H1 (cell line): ENCODE data around the gene IL24. TPM values are rescaled to one million over a fixed set of nuclear protein-coding genes. Genes with fewer than 3 reads are reported as not detected.

ENCODE experiments used
- CTCF ChIA-PET: fragments of 300-600 bp; sonication (Branson Sonifier 250); formaldehyde crosslinking; loops from one replicate; lab custom pipeline; 2021; ENCODE audit not compliant: partially characterized antibody; lab: Charles Lee
- POLR2A ChIA-PET: fragments of 300-600 bp; sonication (Branson Sonifier 250); formaldehyde crosslinking; loops from one replicate; lab custom pipeline; 2021; ENCODE audit warnings: inconsistent platforms; ENCODE audit not compliant: partially characterized antibody; lab: Charles Lee
- DNase-seq, 2 experiments: peaks; one replicate each; pipeline versions ENCODE4 v3.0.0 to v3.0.0-alpha.2; 2010 to 2022; ENCODE audit warnings: low spot score in 2 of 2, low read depth in 1 of 2, mixed read lengths in 1 of 2
- FAIRE-seq: peaks from 2 replicates; lab custom pipeline; 2011; peaks lifted over from hg19 to GRCh38; lab: Jason Lieb, UNC
- H2AFZ ChIP-seq: 2 replicates; pipeline ENCODE4 v1.8.1; 2012; ENCODE audit warnings: low read length, inconsistent platforms
- H2AK5ac ChIP-seq: 2 replicates; pipeline ENCODE4 v1.6.1; 2013; ENCODE audit warnings: low read depth, low read length
- H2BK120ac ChIP-seq: replicated peaks from 2 replicates; pipeline ENCODE3; 2013; ENCODE audit warnings: low read depth, low read length, inconsistent platforms
- H2BK12ac ChIP-seq: 2 replicates; pipeline ENCODE4 v1.6.1; 2013; ENCODE audit warnings: low read depth, low read length
- H2BK15ac ChIP-seq: 2 replicates; pipeline ENCODE4 v1.6.1; 2013; ENCODE audit warnings: low read length
- H2BK20ac ChIP-seq: 2 replicates; pipeline ENCODE4 v1.6.1; 2013; ENCODE audit warnings: low read length
- H2BK5ac ChIP-seq: 2 replicates; pipeline ENCODE4 v1.6.1; 2013; ENCODE audit warnings: low read depth, low read length
- H3K14ac ChIP-seq: 2 replicates; pipeline ENCODE4 v1.6.1; 2013; ENCODE audit warnings: inconsistent platforms; ENCODE audit not compliant: insufficient read length
- H3K18ac ChIP-seq: 2 replicates; pipeline ENCODE4 v1.6.1; 2013; ENCODE audit warnings: low read length; ENCODE audit errors: extremely low read depth
- H3K23ac ChIP-seq: 2 replicates; pipeline ENCODE4 v1.6.1; 2013; ENCODE audit warnings: inconsistent platforms; ENCODE audit not compliant: insufficient read length
- H3K23me2 ChIP-seq: 2 replicates; pipeline ENCODE4 v1.6.1; 2013; ENCODE audit warnings: low read depth, low read length
- H3K27ac ChIP-seq: 2 replicates; pipeline ENCODE4 v1.6.1; 2011; ENCODE audit warnings: low read depth, low read length, inconsistent platforms
- H3K27me3 ChIP-seq, 4 experiments: replicated peaks in 1 of 4; 1 replicate in 1 of 4; 2 replicates in 3 of 4; pipeline versions ENCODE4 v1.6.1 to v1.8.1; 2011 to 2013; ENCODE audit warnings: low read length in 3 of 4, mild to moderate bottlenecking in 3 of 4, inconsistent platforms in 2 of 4, mixed read lengths in 2 of 4, moderate library complexity in 1 of 4; ENCODE audit not compliant: control insufficient read depth in 3 of 4, insufficient read depth in 3 of 4; ENCODE audit errors: extremely low read depth in 1 of 4
- H3K36me3 ChIP-seq, 4 experiments: 2 replicates each; pipeline versions ENCODE4 v1.6.1 to v1.8.1; 2011 to 2013; ENCODE audit warnings: mild to moderate bottlenecking in 4 of 4, low read length in 3 of 4, moderate library complexity in 2 of 4, control low read depth in 1 of 4, inconsistent platforms in 1 of 4; ENCODE audit not compliant: insufficient read depth in 4 of 4, control insufficient read depth in 2 of 4
- H3K4ac ChIP-seq: replicated peaks from 2 replicates; pipeline ENCODE3; 2013; ENCODE audit warnings: low read length, low read depth, mixed read lengths, inconsistent platforms; ENCODE audit not compliant: insufficient read length
- H3K4me1 ChIP-seq, 4 experiments: replicated peaks in 1 of 4; 1 replicate in 1 of 4; 2 replicates in 3 of 4; pipeline versions ENCODE4 v1.6.1 to v1.8.1; 2011 to 2013; ENCODE audit warnings: low read length in 3 of 4, inconsistent platforms in 2 of 4, mixed read lengths in 1 of 4; ENCODE audit not compliant: insufficient read depth in 4 of 4, control insufficient read depth in 3 of 4
- H3K4me2 ChIP-seq, 2 experiments: 2 replicates each; pipeline versions ENCODE4 v1.6.1 to v1.8.1; 2011 to 2013; ENCODE audit warnings: low read depth in 2 of 2, low read length in 2 of 2, control low read depth in 1 of 2, inconsistent platforms in 1 of 2, mild to moderate bottlenecking in 1 of 2; ENCODE audit not compliant: insufficient read depth in 1 of 2
- H3K4me3 ChIP-seq, 4 experiments: fragments of 200-600, 300-600 bp in 1 of 4; sonication (generic), shearing (Covaris generic), sonication (Bioruptor Twin) in 1 of 4; 2 replicates each; pipeline versions ENCODE4 v1.5.1 to v1.8.1; 2011 to 2016; ENCODE audit warnings: low read length in 4 of 4, low read depth in 3 of 4, control low read depth in 2 of 4, inconsistent platforms in 2 of 4, mild to moderate bottlenecking in 2 of 4, mixed read lengths in 1 of 4, moderate library complexity in 1 of 4; ENCODE audit not compliant: insufficient read depth in 2 of 4; ENCODE audit errors: extremely low read depth in 1 of 4
- H3K56ac ChIP-seq: replicated peaks from 2 replicates; pipeline ENCODE3; 2013; ENCODE audit warnings: low read depth, mild to moderate bottlenecking, mixed read lengths, low read length, inconsistent platforms; ENCODE audit not compliant: insufficient read length
- H3K79me1 ChIP-seq: 2 replicates; pipeline ENCODE4 v1.6.1; 2013; ENCODE audit warnings: low read depth, low read length, control low read depth
- H3K79me2 ChIP-seq, 2 experiments: 2 replicates each; pipeline versions ENCODE4 v1.6.1 to v1.8.1; 2012 to 2013; ENCODE audit warnings: low read length in 2 of 2, mild to moderate bottlenecking in 2 of 2, inconsistent platforms in 1 of 2; ENCODE audit not compliant: insufficient read depth in 2 of 2, control insufficient read depth in 1 of 2
- H3K9ac ChIP-seq, 4 experiments: replicated peaks in 1 of 4; 1 replicate in 1 of 4; 2 replicates in 3 of 4; pipeline versions ENCODE4 v1.6.1 to v1.8.1; 2011 to 2013; ENCODE audit warnings: low read depth in 3 of 4, low read length in 3 of 4, control low read depth in 2 of 4, mild to moderate bottlenecking in 2 of 4, moderate library complexity in 2 of 4, inconsistent platforms in 1 of 4; ENCODE audit errors: extremely low read depth in 1 of 4
- H3K9me3 ChIP-seq, 2 experiments: 2 replicates each; pipeline versions ENCODE4 v1.6.1 to v1.8.1; 2012 to 2013; ENCODE audit warnings: mild to moderate bottlenecking in 2 of 2, moderate library complexity in 2 of 2, control low read depth in 1 of 2, inconsistent platforms in 1 of 2, low read depth in 1 of 2, low read length in 1 of 2, mixed read lengths in 1 of 2; ENCODE audit not compliant: insufficient read depth in 2 of 2
- H4K20me1 ChIP-seq, 2 experiments: replicated peaks in 1 of 2; 2 replicates each; pipeline versions ENCODE3 to v1.8.1; 2011 to 2013; ENCODE audit warnings: inconsistent platforms in 2 of 2, low read length in 2 of 2, mild to moderate bottlenecking in 1 of 2; ENCODE audit not compliant: insufficient read depth in 2 of 2, control insufficient read depth in 1 of 2
- H4K5ac ChIP-seq: 2 replicates; pipeline ENCODE4 v1.6.1; 2013; ENCODE audit warnings: low read length, low read depth, mixed read lengths, inconsistent platforms; ENCODE audit not compliant: insufficient read length
- H4K8ac ChIP-seq: 2 replicates; pipeline ENCODE4 v1.8.0; 2013; ENCODE audit warnings: mild to moderate bottlenecking, moderate library complexity, low read length, inconsistent platforms; ENCODE audit not compliant: insufficient read depth; ENCODE audit errors: extremely low read depth
- H4K91ac ChIP-seq: replicated peaks from 2 replicates; pipeline ENCODE3; 2013; ENCODE audit warnings: low read length, mixed read lengths, inconsistent platforms; ENCODE audit not compliant: insufficient read length
- ATF3 ChIP-seq: IDR thresholded peaks from 2 replicates; pipeline ENCODE4 v1.6.1; 2011; ENCODE audit warnings: low read depth, mild to moderate bottlenecking, low read length; ENCODE audit not compliant: insufficient read depth
- BCL11A ChIP-seq, 2 experiments: IDR thresholded peaks; one replicate each; pipeline ENCODE4 v1.6.1; 2011; ENCODE audit warnings: low read depth in 2 of 2, low read length in 2 of 2, mild to moderate bottlenecking in 2 of 2
- CHD1 ChIP-seq: IDR thresholded peaks from 2 replicates; pipeline ENCODE4 v1.6.1; 2012; ENCODE audit warnings: low read depth, low read length, improper control_type of control experiment
- E2F6 ChIP-seq: IDR thresholded peaks from 2 replicates; pipeline ENCODE4 v1.6.1; 2012; ENCODE audit warnings: inconsistent platforms
- EGR1 ChIP-seq: IDR thresholded peaks from 2 replicates; pipeline ENCODE4 v1.6.1; 2011; ENCODE audit warnings: low read depth, low read length, borderline replicate concordance
- EP300 ChIP-seq, 2 experiments: IDR thresholded peaks; 1 replicate in 1 of 2; 2 replicates in 1 of 2; pipeline ENCODE4 v1.6.1; 2011 to 2012; ENCODE audit warnings: low read depth in 2 of 2, low read length in 2 of 2, mild to moderate bottlenecking in 2 of 2, borderline replicate concordance in 1 of 2, inconsistent platforms in 1 of 2, moderate library complexity in 1 of 2
- GABPA ChIP-seq: IDR thresholded peaks from 2 replicates; pipeline ENCODE4 v1.6.1; 2011; ENCODE audit warnings: mild to moderate bottlenecking, low read length, moderate library complexity, borderline replicate concordance; ENCODE audit not compliant: insufficient read depth
- JUND ChIP-seq: IDR thresholded peaks from 2 replicates; pipeline ENCODE4 v1.6.1; 2011; ENCODE audit warnings: mild to moderate bottlenecking, improper control_type of control experiment, low read length
- KDM1A ChIP-seq: fragments of 200-600, 300-600 bp; sonication (generic); IDR thresholded peaks from 2 replicates; pipeline ENCODE4 v1.7.1; 2016; ENCODE audit warnings: mild to moderate bottlenecking, low read length, borderline replicate concordance
- PHF8 ChIP-seq: fragments of 200-600 bp; sonication (generic); conservative IDR thresholded peaks from 2 replicates; pipeline ENCODE4 v1.7.1; 2012; ENCODE audit warnings: low read depth, mild to moderate bottlenecking, inconsistent platforms, low read length, moderate library complexity
- RXRA ChIP-seq: IDR thresholded peaks from 2 replicates; pipeline ENCODE4 v1.6.1; 2011; ENCODE audit warnings: low read depth, mild to moderate bottlenecking, low read length, moderate library complexity; ENCODE audit not compliant: insufficient read depth
- WGBS, 2 experiments: shearing (Covaris generic) in 1 of 2; methylation state at CpG; one replicate each; pipeline versions ENCODE4 v1.1.6 to v1.1.7; 2013 to 2015; ENCODE audit warnings: low lambda C conversion rate in 2 of 2, mixed read lengths in 2 of 2, inconsistent platforms in 1 of 2, low coverage in 1 of 2, missing lambda C conversion rate in 1 of 2; ENCODE audit not compliant: insufficient replicate concordance in 2 of 2, insufficient coverage in 1 of 2, insufficient read length in 1 of 2; ENCODE audit errors: extremely low coverage in 1 of 2, missing lambda C conversion rate in 1 of 2; 5-methylcytosine and 5-hydroxymethylcytosine counted together
- polyA plus RNA-seq, 7 experiments: library from polyadenylated mRNA; depleted of rRNA in 3 of 7; stranded (reverse) in 5 of 7; unstranded in 2 of 7; fragments of >200 nt in 5 of 7; fragments of 200-250 nt in 2 of 7; gene quantifications; 1 replicate in 5 of 7; 2 replicates in 1 of 7; 4 replicates in 1 of 7; pipeline versions ENCODE4 v1.2.1 to v1.2.3, GENCODE V29; 2011 to 2013; ENCODE audit warnings: missing spikeins in 2 of 7, mixed read lengths in 2 of 7
- total RNA-seq: library from RNA; stranded (reverse); fragmentation: NEBNext Ultra II Directional; extraction: Animal tissue kit (Norgen Biotek cat#: 25700); gene quantifications from 2 replicates; pipeline ENCODE4 v1.2.1, GENCODE V29; 2021

Gene IL24
- total and polyA plus RNA-seq, 2 of the 8 experiments (the other 6 are each of a cell fraction or from before 2014, with no cell fraction given): not detected

- H3K79me1 ChIP-seq: no peaks in the 10 kb centered on the region
- H3K9ac ChIP-seq: no peak overlapping the region
- H2BK20ac ChIP-seq: no peak overlapping the region
- H3K56ac ChIP-seq: no peak overlapping the region
- no peak overlapping the region for H3K18ac ChIP-seq
- no peak overlapping the region for H2AFZ ChIP-seq
- ChIA-PET POLR2A (no interaction called here), CTCF (interaction anchor here (1.2 to 7.2 kb wide), 6 partner anchors 10 to 159 kb away, joined by 3 to 52 read pairs (median 12); no protein-coding TSS in a partner anchor)
- DNase-seq: no peak
- no peak overlapping the region for H2BK15ac ChIP-seq
- H4K20me1 ChIP-seq: no peaks in the 10 kb centered on the region
- no peak overlapping the region for H3K4ac ChIP-seq
- H2BK12ac ChIP-seq: no peak overlapping the region
- no peak overlapping the region for H3K4me3 ChIP-seq
- H2AK5ac ChIP-seq: no peak overlapping the region
- no peaks in the 10 kb centered on the region for H3K9me3 ChIP-seq
- no peak overlapping the region for H4K91ac ChIP-seq
- no peak overlapping the region for H3K23ac ChIP-seq
- H4K5ac ChIP-seq: no peak overlapping the region
- H3K27me3 ChIP-seq: no peaks in the 10 kb centered on the region
- no peak for FAIRE-seq
- 87% methylated on average over 2 of the region's 2 CpGs; no CpG with 5 or more reads in 1 of the 2 experiments for WGBS, 2 experiments
- no peak overlapping the region for H4K8ac ChIP-seq
- no peak overlapping the region for H3K14ac ChIP-seq
- no peaks in the 10 kb centered on the region for H3K23me2 ChIP-seq
- H3K27ac ChIP-seq: no peak overlapping the region
- H2BK120ac ChIP-seq: no peak overlapping the region
- H3K4me2 ChIP-seq: no peak overlapping the region
- H3K79me2 ChIP-seq: no peaks in the 10 kb centered on the region
- H3K4me1 ChIP-seq: peaks cover 0 to 3% (median 1%) of the 10 kb centered on the region in 4 experiments; a peak in 3 of 7 replicates
- no peak overlapping the region for H2BK5ac ChIP-seq
- H3K36me3 ChIP-seq: no peaks in the 10 kb centered on the region
- TF ChIP-seq JUND: no peak
- no peak for TF ChIP-seq GABPA
- no peak for TF ChIP-seq CHD1
- TF ChIP-seq EGR1: no peak
- TF ChIP-seq ATF3: no peak
- TF ChIP-seq KDM1A: no peak
- TF ChIP-seq EP300 (IDR thresholded peaks at IDR 0.05; ENCODE audit: borderline replicate concordance in 1 of 2, low read depth in 2 of 2, low read length in 2 of 2): no peak
- TF ChIP-seq PHF8: no peak
- no peak for TF ChIP-seq E2F6
- no peak for TF ChIP-seq RXRA
- no peak for TF ChIP-seq BCL11A (IDR thresholded peaks at IDR 0.05; ENCODE audit: low read depth in 2 of 2, low read length in 2 of 2)
Observed at GRCh38 chr1:206893380-206893779, 3.9 kb upstream of the IL24 start.
